Neural cell (in vitro differentiated cells): ENCODE data around the gene CUX1. TPM values are rescaled to one million over a fixed set of nuclear protein-coding genes. Genes with fewer than 3 reads are reported as not detected.

Experiments used
- H2AFZ ChIP-seq: fragments of 200-600, 300-800 bp; sonication (generic), shearing (Covaris generic); 2 replicates; pipeline ENCODE4 v1.6.0; 2014; ENCODE audit warnings: low read depth, mild to moderate bottlenecking, antibody characterized with exemption, low read length, moderate library complexity
- H3F3A ChIP-seq: fragments of 200-600 bp; shearing (Covaris generic); 2 replicates; pipeline ENCODE4 v1.6.1; 2016; ENCODE audit warnings: mild to moderate bottlenecking, moderate library complexity, mixed read lengths, antibody characterized with exemption, low read length; ENCODE audit not compliant: insufficient read depth, poor library complexity, severe bottlenecking
- H3K27ac ChIP-seq: fragments of 200-600, 300-800 bp; sonication (generic), shearing (Covaris generic); 2 replicates; pipeline ENCODE4 v1.5.1; 2014; ENCODE audit warnings: mild to moderate bottlenecking, low read length, moderate library complexity
- H3K27me3 ChIP-seq: fragments of 300-800, 200-600 bp; sonication (generic), shearing (Covaris generic); 2 replicates; pipeline ENCODE4 v1.6.0; 2014; ENCODE audit warnings: mild to moderate bottlenecking, low read depth, low read length, moderate library complexity; ENCODE audit not compliant: insufficient read depth
- H3K36me3 ChIP-seq: fragments of 300-800, 200-600 bp; sonication (generic), shearing (Covaris generic); 2 replicates; pipeline ENCODE4 v1.5.1; 2014; ENCODE audit warnings: mild to moderate bottlenecking, antibody characterized with exemption, low read length, moderate library complexity; ENCODE audit not compliant: insufficient read depth
- H3K4me2 ChIP-seq: fragments of 300-800, 200-600 bp; sonication (generic), shearing (Covaris generic); 2 replicates; pipeline ENCODE4 v1.6.0; 2014; ENCODE audit warnings: mild to moderate bottlenecking, low read length
- H3K4me3 ChIP-seq: fragments of 300-800, 200-600 bp; sonication (generic), shearing (Covaris generic); 2 replicates; pipeline ENCODE4 v1.5.1; 2014; ENCODE audit warnings: mild to moderate bottlenecking, low read length, moderate library complexity
- H3K79me2 ChIP-seq: fragments of 200-600 bp; shearing (Covaris generic); replicated peaks from 2 replicates; pipeline ENCODE4 v1.6.0; 2014; ENCODE audit warnings: mild to moderate bottlenecking, low read length, moderate library complexity; ENCODE audit not compliant: insufficient read depth
- H3K9ac ChIP-seq: fragments of 300-800, 200-600 bp; sonication (generic), shearing (Covaris generic); 2 replicates; pipeline ENCODE4 v1.6.1; 2016; ENCODE audit warnings: mild to moderate bottlenecking, low read length, mixed read lengths
- H3K9me2 ChIP-seq: fragments of 200-600 bp; shearing (Covaris generic); 2 replicates; pipeline ENCODE4 v1.6.1; 2016; ENCODE audit warnings: mild to moderate bottlenecking, low read length, mixed read lengths; ENCODE audit not compliant: insufficient read depth
- H3K9me3 ChIP-seq: fragments of 200-600, 300-800 bp; sonication (generic), shearing (Covaris generic); 2 replicates; pipeline ENCODE4 v1.6.1; 2016; ENCODE audit warnings: mild to moderate bottlenecking, mixed run types, low read length, moderate library complexity, mixed read lengths
- H4K20me1 ChIP-seq: fragments of 200-600 bp; shearing (Covaris generic); 2 replicates; pipeline ENCODE4 v1.6.1; 2016; ENCODE audit warnings: mild to moderate bottlenecking, mixed run types; ENCODE audit not compliant: insufficient read depth
- EP300 ChIP-seq: fragments of 450-650 bp; conservative IDR thresholded peaks from 2 replicates; pipeline ENCODE4 v1.6.1; 2014; ENCODE audit warnings: antibody characterized with exemption, mild to moderate bottlenecking, moderate library complexity; ENCODE audit not compliant: poor library complexity, severe bottlenecking
- EZH2 ChIP-seq: fragments of 200-600, 300-800 bp; shearing (Covaris generic), sonication (generic); IDR thresholded peaks from 2 replicates; pipeline ENCODE4 v1.6.1; 2014; ENCODE audit warnings: antibody characterized with exemption, low read length, borderline replicate concordance, mild to moderate bottlenecking; ENCODE audit not compliant: insufficient read depth, poor library complexity, severe bottlenecking
- MXI1 ChIP-seq: fragments of 450-650 bp; conservative IDR thresholded peaks from 2 replicates; pipeline ENCODE4 v1.6.1; 2014; ENCODE audit warnings: antibody characterized with exemption, mild to moderate bottlenecking; ENCODE audit not compliant: poor library complexity, severe bottlenecking
- POLR2AphosphoS5 ChIP-seq: IDR thresholded peaks from 2 replicates; pipeline ENCODE4 v1.6.1; 2012
- RAD21 ChIP-seq: fragments of 450-650 bp; conservative IDR thresholded peaks from 2 replicates; pipeline ENCODE4 v1.6.1; 2014; ENCODE audit warnings: antibody characterized with exemption, mild to moderate bottlenecking, moderate library complexity
- SMC3 ChIP-seq: fragments of 450-650 bp; conservative IDR thresholded peaks from 2 replicates; pipeline ENCODE4 v1.6.1; 2014; ENCODE audit warnings: antibody characterized with exemption, mild to moderate bottlenecking, moderate library complexity; ENCODE audit not compliant: poor library complexity
- TAF1 ChIP-seq: IDR thresholded peaks from 2 replicates; pipeline ENCODE4 v1.6.1; 2012; ENCODE audit warnings: low read depth
- polyA plus RNA-seq: library from polyadenylated mRNA; depleted of rRNA; stranded (reverse); fragments of >200 nt; gene quantifications from 2 replicates; pipeline ENCODE4 v1.2.3, GENCODE V29; 2014
- TF ChIP-seq, protein P1 (sequence below): IDR thresholded peaks from 2 replicates; pipeline ENCODE4 v1.6.1; 2012; ENCODE audit warnings: borderline replicate concordance
- TF ChIP-seq, protein P2 (sequence below): fragments of 450-650 bp; IDR thresholded peaks from 2 replicates; pipeline ENCODE4 v1.5.1; 2014; ENCODE audit warnings: antibody characterized with exemption, mild to moderate bottlenecking, moderate library complexity; ENCODE audit not compliant: poor library complexity, severe bottlenecking

The CUX1 gene
- polyA plus RNA-seq, 1 donor from 2014 or later: 26.6 TPM

DNA sequence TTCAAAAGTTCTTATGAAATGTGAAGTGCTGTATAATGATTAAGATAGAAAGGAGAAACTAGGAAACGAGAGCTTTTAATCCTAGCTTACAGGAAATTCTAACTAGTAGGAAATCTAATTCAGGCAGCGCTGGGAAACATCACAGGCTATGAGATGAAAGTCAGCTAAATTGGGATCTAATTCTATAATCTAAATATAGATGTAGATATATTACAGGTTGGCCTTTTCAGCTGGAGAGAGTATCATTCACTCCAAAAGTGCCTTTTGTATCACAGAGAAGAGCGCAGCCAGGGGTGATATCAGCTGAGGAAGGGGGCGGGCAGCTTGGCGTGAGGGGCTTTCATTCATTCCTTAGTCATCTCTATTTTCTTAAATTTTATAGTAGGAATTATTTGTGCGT is 157.0 kb downstream of the CUX1 start:
- no peaks in the 10 kb centered on the region for H3F3A ChIP-seq
- no peak overlapping the region for H2AFZ ChIP-seq
- TF ChIP-seq EP300 (no peak), POLR2AphosphoS5 (no peak), EZH2 (no peak), SMC3 (no peak), TAF1 (no peak), MXI1 (no peak), RAD21 (no peak)
- TF ChIP-seq, protein P1, sequence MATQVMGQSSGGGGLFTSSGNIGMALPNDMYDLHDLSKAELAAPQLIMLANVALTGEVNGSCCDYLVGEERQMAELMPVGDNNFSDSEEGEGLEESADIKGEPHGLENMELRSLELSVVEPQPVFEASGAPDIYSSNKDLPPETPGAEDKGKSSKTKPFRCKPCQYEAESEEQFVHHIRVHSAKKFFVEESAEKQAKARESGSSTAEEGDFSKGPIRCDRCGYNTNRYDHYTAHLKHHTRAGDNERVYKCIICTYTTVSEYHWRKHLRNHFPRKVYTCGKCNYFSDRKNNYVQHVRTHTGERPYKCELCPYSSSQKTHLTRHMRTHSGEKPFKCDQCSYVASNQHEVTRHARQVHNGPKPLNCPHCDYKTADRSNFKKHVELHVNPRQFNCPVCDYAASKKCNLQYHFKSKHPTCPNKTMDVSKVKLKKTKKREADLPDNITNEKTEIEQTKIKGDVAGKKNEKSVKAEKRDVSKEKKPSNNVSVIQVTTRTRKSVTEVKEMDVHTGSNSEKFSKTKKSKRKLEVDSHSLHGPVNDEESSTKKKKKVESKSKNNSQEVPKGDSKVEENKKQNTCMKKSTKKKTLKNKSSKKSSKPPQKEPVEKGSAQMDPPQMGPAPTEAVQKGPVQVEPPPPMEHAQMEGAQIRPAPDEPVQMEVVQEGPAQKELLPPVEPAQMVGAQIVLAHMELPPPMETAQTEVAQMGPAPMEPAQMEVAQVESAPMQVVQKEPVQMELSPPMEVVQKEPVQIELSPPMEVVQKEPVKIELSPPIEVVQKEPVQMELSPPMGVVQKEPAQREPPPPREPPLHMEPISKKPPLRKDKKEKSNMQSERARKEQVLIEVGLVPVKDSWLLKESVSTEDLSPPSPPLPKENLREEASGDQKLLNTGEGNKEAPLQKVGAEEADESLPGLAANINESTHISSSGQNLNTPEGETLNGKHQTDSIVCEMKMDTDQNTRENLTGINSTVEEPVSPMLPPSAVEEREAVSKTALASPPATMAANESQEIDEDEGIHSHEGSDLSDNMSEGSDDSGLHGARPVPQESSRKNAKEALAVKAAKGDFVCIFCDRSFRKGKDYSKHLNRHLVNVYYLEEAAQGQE: no peak
- TF ChIP-seq, protein P2, sequence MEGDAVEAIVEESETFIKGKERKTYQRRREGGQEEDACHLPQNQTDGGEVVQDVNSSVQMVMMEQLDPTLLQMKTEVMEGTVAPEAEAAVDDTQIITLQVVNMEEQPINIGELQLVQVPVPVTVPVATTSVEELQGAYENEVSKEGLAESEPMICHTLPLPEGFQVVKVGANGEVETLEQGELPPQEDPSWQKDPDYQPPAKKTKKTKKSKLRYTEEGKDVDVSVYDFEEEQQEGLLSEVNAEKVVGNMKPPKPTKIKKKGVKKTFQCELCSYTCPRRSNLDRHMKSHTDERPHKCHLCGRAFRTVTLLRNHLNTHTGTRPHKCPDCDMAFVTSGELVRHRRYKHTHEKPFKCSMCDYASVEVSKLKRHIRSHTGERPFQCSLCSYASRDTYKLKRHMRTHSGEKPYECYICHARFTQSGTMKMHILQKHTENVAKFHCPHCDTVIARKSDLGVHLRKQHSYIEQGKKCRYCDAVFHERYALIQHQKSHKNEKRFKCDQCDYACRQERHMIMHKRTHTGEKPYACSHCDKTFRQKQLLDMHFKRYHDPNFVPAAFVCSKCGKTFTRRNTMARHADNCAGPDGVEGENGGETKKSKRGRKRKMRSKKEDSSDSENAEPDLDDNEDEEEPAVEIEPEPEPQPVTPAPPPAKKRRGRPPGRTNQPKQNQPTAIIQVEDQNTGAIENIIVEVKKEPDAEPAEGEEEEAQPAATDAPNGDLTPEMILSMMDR: no peak
- no peak overlapping the region for H3K9ac ChIP-seq
- no peak overlapping the region for H3K4me2 ChIP-seq
- H3K36me3 ChIP-seq: no peaks in the 10 kb centered on the region
- no peaks in the 10 kb centered on the region for H3K9me2 ChIP-seq
- H3K27me3 ChIP-seq: no peaks in the 10 kb centered on the region
- H4K20me1 ChIP-seq: no peaks in the 10 kb centered on the region
- no peaks in the 10 kb centered on the region for H3K9me3 ChIP-seq
- no peak overlapping the region for H3K27ac ChIP-seq
- H3K4me3 ChIP-seq: no peak overlapping the region
- no peaks in the 10 kb centered on the region for H3K79me2 ChIP-seq

DNA sequence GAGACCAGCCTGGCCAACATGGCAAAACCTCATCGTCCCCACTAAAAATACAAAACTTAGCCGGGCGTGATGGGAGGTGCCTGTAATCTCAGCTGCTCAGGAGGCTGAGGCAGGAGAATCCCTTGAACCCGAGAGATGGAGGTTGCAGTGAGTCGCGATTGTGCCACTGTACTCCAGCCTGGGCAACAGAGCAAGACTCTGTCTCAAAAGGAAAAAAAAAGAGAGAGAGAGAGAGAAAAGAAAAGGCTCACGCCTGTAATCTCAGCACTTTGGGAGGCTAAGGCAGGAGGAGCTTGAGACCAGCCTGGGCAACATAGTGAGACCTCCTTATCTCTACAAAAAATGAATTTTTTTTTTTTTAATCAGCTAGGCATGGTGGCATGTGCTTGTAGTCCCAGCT is 157.6 kb downstream of the CUX1 start:
- TF ChIP-seq SMC3 (no peak), RAD21 (no peak), MXI1 (no peak), POLR2AphosphoS5 (no peak), EZH2 (no peak), TAF1 (no peak), EP300 (no peak)
- TF ChIP-seq, protein P2: no peak
- Histone ChIP-seq H3K36me3 (no peaks in the 10 kb centered on the region), H3K9ac (no peak overlapping the region), H3K4me2 (no peak overlapping the region), H2AFZ (no peak overlapping the region), H3K9me3 (no peaks in the 10 kb centered on the region), H3K79me2 (no peaks in the 10 kb centered on the region), H3K27me3 (no peaks in the 10 kb centered on the region), H3K4me3 (no peak overlapping the region), H3K27ac (no peak overlapping the region), H3F3A (no peaks in the 10 kb centered on the region), H4K20me1 (no peaks in the 10 kb centered on the region), H3K9me2 (no peaks in the 10 kb centered on the region)
